HepG2 (cell line): ENCODE measurements around the gene IQCE. TPM values are rescaled to one million over a fixed set of nuclear protein-coding genes. Genes with fewer than 3 reads are reported as not detected.

Experiments used
- ATAC-seq: fragments of 200-7000 bp; cut with Tn5 transposase; 3 replicates; pipeline ENCODE4 v1.9.1; 2020; ENCODE audit warnings: mild to moderate bottlenecking, moderate library complexity
- BruUV-seq: library from RNA; stranded (reverse); fragments of 400-500 nt; replicated peaks from 2 replicates; lab custom pipeline; 2021; lab: Mats Ljungman, UMichigan
- CTCF ChIA-PET: fragments of 300-600 bp; formaldehyde crosslinking; extraction: SDS; loops from one replicate; lab custom pipeline; 2021; ENCODE audit warnings: low total read pairs, inconsistent platforms, low intra/inter-chr PET ratio; lab: Yijun Ruan, JAX
- POLR2A ChIA-PET: fragments of 350-600 bp; sonication (Branson Sonifier 250); formaldehyde crosslinking; loops from one replicate; lab custom pipeline; 2020; ENCODE audit warnings: antibody characterized with exemption, inconsistent platforms; lab: Yijun Ruan, JAX
- DNase-seq: peaks from one replicate; pipeline ENCODE4 v3.0.0-alpha.2; 2015; ENCODE audit warnings: low spot score
- FAIRE-seq: peaks from 3 replicates; lab custom pipeline; 2011; peaks lifted over from hg19 to GRCh38; lab: Jason Lieb, UNC
- H2AFZ ChIP-seq: one replicate; pipeline ENCODE4 v1.6.1; 2011; ENCODE audit warnings: low read length, inconsistent platforms
- H3K27ac ChIP-seq: fragments of 300-600 bp; 3 replicates; pipeline ENCODE4 v1.8.0; 2011; ENCODE audit warnings: mixed run types, mild to moderate bottlenecking, mixed read lengths, low read length, inconsistent platforms; ENCODE audit not compliant: insufficient read depth; ENCODE audit errors: extremely low read length
- H3K27me3 ChIP-seq, 2 experiments: fragments of 200-600 bp in 1 of 2; 2 replicates in 1 of 2; 3 replicates in 1 of 2; pipeline versions ENCODE4 v1.6.0 to v1.8.0; 2011; ENCODE audit warnings: low read length in 2 of 2, mild to moderate bottlenecking in 2 of 2, moderate library complexity in 2 of 2, inconsistent platforms in 1 of 2; ENCODE audit not compliant: insufficient read depth in 2 of 2, control insufficient read depth in 1 of 2
- H3K36me3 ChIP-seq, 2 experiments: fragments of 200-600 bp in 1 of 2; replicated peaks in 1 of 2; 2 replicates in 1 of 2; 3 replicates in 1 of 2; pipeline versions ENCODE4 v1.5.1 to v1.8.0; 2011; ENCODE audit warnings: low read length in 2 of 2, inconsistent platforms in 1 of 2; ENCODE audit not compliant: insufficient read depth in 2 of 2, control insufficient read depth in 1 of 2
- H3K4me1 ChIP-seq: 2 replicates; pipeline ENCODE4 v1.5.1; 2012; ENCODE audit warnings: low read length, inconsistent platforms; ENCODE audit not compliant: insufficient read depth
- H3K4me2 ChIP-seq: 2 replicates; pipeline ENCODE4 v1.6.0; 2011; ENCODE audit warnings: low read depth, low read length, inconsistent platforms
- H3K4me3 ChIP-seq, 3 experiments: fragments of 200-600 bp in 1 of 3; sonication (generic), shearing (Covaris generic) in 1 of 3; replicated peaks in 1 of 3; 2 replicates each; pipeline ENCODE4 v1.5.1; 2011 to 2016; ENCODE audit warnings: low read length in 3 of 3, inconsistent platforms in 2 of 3, low read depth in 2 of 3, mild to moderate bottlenecking in 2 of 3, control low read depth in 1 of 3, mixed read lengths in 1 of 3; ENCODE audit not compliant: insufficient read depth in 1 of 3
- H3K79me2 ChIP-seq: one replicate; pipeline ENCODE4 v1.6.1; 2011; ENCODE audit warnings: low read length, inconsistent platforms; ENCODE audit not compliant: insufficient read depth
- H3K9ac ChIP-seq: 2 replicates; pipeline ENCODE4 v1.6.0; 2011; ENCODE audit warnings: mild to moderate bottlenecking, low read depth, low read length, inconsistent platforms; ENCODE audit not compliant: insufficient read depth
- H3K9me3 ChIP-seq: 2 replicates; pipeline ENCODE4 v1.5.1; 2012; ENCODE audit warnings: mild to moderate bottlenecking, low read length
- H4K20me1 ChIP-seq: 2 replicates; pipeline ENCODE4 v1.6.0; 2011; ENCODE audit warnings: inconsistent platforms, mild to moderate bottlenecking, low read length, moderate library complexity; ENCODE audit not compliant: insufficient read depth
- ARHGAP35 ChIP-seq: sonication (generic); formaldehyde crosslinking; IDR thresholded peaks from 2 replicates; pipeline ENCODE4 v1.9.0; 2022; ENCODE audit warnings: mild to moderate bottlenecking, inconsistent platforms, moderate library complexity, missing genetic modification reagents, borderline replicate concordance
- ELF1 ChIP-seq: sonication (generic); formaldehyde crosslinking; IDR thresholded peaks from 2 replicates; pipeline ENCODE4 v1.4.0; 2020; ENCODE audit warnings: missing genetic modification reagents
- NCOA2 ChIP-seq: sonication (generic); formaldehyde crosslinking; IDR thresholded peaks from 2 replicates; pipeline ENCODE4 v1.8.0; 2022; ENCODE audit warnings: inconsistent platforms
- NFYC ChIP-seq: IDR thresholded peaks from 2 replicates; pipeline ENCODE4 v1.6.1; 2016; ENCODE audit warnings: missing genetic modification reagents, missing compliant biosample characterization
- PAX8 ChIP-seq: sonication (generic); formaldehyde crosslinking; IDR thresholded peaks from 2 replicates; pipeline ENCODE4 v1.8.0; 2022; ENCODE audit warnings: mild to moderate bottlenecking, missing genetic modification reagents, borderline replicate concordance
- PRPF4 ChIP-seq: fragments of 200-400 bp; formaldehyde crosslinking; IDR thresholded peaks from 2 replicates; pipeline ENCODE4 v1.6.1; 2016; ENCODE audit warnings: low read length, low read depth; ENCODE audit not compliant: poor library complexity, severe bottlenecking
- TOE1 ChIP-seq: sonication (generic); formaldehyde crosslinking; IDR thresholded peaks from 2 replicates; pipeline ENCODE4 v1.4.0; 2020; ENCODE audit warnings: mild to moderate bottlenecking, missing genetic modification reagents
- WGBS: methylation state at CpG from one replicate; pipeline ENCODE4 v1.1.6; 2017; ENCODE audit warnings: low lambda C conversion rate; 5-methylcytosine and 5-hydroxymethylcytosine counted together
- in situ Hi-C: cut with HindIII; loops from 2 replicates; pipeline ENCODE4 v1.10.0; 2017; ENCODE audit warnings: low pct_unique_long_range_greater_than_20kb; ENCODE audit not compliant: extremely low pct_ligation_motif_present
- intact Hi-C: fragments of 100-400 bp; cut with micrococcal nuclease; formaldehyde crosslinking; loops from one replicate; pipeline ENCODE4 v1.10.0; 2022; ENCODE audit not compliant: unreplicated experiment
- polyA plus RNA-seq, 8 experiments: library from polyadenylated mRNA; depleted of rRNA in 3 of 8; stranded (reverse) in 7 of 8; unstranded in 1 of 8; fragments of >200 nt; fragmentation: Illumina TruSeq in 4 of 8; extraction: Trizol in 4 of 8; gene quantifications; 2 replicates each; pipeline versions ENCODE4 v1.2.1 to v1.2.3, GENCODE V29; 2011 to 2016; ENCODE audit warnings: low read depth in 4 of 8, missing spikeins in 1 of 8, mixed read lengths in 1 of 8; ENCODE audit not compliant: insufficient read depth in 1 of 8
- total RNA-seq, 5 experiments: library from RNA; depleted of rRNA; stranded (reverse); fragments of >200 nt; fragmentation: Illumina TruSeq; extraction: Trizol; gene quantifications; 2 replicates each; pipeline ENCODE4 v1.2.3, GENCODE V29; 2016; ENCODE audit warnings: low read depth in 1 of 5
- TF ChIP-seq, protein P1 (sequence below): sonication (generic); formaldehyde crosslinking; IDR thresholded peaks from 2 replicates; pipeline ENCODE4 v1.4.0; 2020; ENCODE audit warnings: missing genetic modification reagents, borderline replicate concordance
- TF ChIP-seq, protein P2 (sequence below): sonication (generic); formaldehyde crosslinking; conservative IDR thresholded peaks from 2 replicates; pipeline ENCODE4 v1.4.0; 2020; ENCODE audit warnings: missing genetic modification reagents
- TF ChIP-seq, protein P3 (sequence below): IDR thresholded peaks from 2 replicates; pipeline ENCODE4 v1.6.1; 2012; ENCODE audit warnings: inconsistent platforms
- TF ChIP-seq, protein P4 (sequence below): sonication (generic); formaldehyde crosslinking; IDR thresholded peaks from 2 replicates; pipeline ENCODE4 v1.5.0; 2020; ENCODE audit warnings: mild to moderate bottlenecking, missing genetic modification reagents

The IQCE gene
- total and polyA plus RNA-seq, 2 of the 13 experiments (the other 11 are each of a cell fraction or from before 2014, with no cell fraction given) = 1.5 to 2.5 TPM

DNA sequence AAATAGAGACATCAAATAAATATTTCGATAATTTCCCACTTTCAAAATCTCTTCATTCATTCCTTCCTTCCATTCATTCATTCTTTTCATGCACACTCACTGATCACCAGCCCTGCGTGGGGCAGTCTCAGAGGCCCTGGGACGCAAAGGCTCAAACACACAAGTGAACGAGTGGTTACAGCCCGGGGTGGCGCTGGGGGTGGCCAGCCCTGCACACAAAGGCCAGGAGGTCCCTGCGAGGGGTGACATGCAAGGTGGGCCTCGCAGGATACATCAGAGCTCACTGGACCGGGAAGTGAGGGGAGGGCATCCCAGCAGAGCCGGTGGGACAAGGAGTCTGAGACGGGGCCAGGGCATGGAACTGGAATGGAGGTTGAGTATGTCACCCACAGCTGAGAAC lies 43.1 kb downstream of the IQCE start (continued):
- TF ChIP-seq, protein P1, sequence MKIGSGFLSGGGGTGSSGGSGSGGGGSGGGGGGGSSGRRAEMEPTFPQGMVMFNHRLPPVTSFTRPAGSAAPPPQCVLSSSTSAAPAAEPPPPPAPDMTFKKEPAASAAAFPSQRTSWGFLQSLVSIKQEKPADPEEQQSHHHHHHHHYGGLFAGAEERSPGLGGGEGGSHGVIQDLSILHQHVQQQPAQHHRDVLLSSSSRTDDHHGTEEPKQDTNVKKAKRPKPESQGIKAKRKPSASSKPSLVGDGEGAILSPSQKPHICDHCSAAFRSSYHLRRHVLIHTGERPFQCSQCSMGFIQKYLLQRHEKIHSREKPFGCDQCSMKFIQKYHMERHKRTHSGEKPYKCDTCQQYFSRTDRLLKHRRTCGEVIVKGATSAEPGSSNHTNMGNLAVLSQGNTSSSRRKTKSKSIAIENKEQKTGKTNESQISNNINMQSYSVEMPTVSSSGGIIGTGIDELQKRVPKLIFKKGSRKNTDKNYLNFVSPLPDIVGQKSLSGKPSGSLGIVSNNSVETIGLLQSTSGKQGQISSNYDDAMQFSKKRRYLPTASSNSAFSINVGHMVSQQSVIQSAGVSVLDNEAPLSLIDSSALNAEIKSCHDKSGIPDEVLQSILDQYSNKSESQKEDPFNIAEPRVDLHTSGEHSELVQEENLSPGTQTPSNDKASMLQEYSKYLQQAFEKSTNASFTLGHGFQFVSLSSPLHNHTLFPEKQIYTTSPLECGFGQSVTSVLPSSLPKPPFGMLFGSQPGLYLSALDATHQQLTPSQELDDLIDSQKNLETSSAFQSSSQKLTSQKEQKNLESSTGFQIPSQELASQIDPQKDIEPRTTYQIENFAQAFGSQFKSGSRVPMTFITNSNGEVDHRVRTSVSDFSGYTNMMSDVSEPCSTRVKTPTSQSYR (CRISPR knock-in tag) = no peak
- TF ChIP-seq, protein P2, sequence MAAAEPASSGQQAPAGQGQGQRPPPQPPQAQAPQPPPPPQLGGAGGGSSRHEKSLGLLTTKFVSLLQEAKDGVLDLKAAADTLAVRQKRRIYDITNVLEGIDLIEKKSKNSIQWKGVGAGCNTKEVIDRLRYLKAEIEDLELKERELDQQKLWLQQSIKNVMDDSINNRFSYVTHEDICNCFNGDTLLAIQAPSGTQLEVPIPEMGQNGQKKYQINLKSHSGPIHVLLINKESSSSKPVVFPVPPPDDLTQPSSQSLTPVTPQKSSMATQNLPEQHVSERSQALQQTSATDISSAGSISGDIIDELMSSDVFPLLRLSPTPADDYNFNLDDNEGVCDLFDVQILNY (CRISPR knock-in tag) = no peak
- TF ChIP-seq, protein P3, sequence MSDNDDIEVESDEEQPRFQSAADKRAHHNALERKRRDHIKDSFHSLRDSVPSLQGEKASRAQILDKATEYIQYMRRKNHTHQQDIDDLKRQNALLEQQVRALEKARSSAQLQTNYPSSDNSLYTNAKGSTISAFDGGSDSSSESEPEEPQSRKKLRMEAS = no peak
- no peak for TF ChIP-seq PRPF4
- TF ChIP-seq TOE1 (CRISPR knock-in tag) = no peak

DNA sequence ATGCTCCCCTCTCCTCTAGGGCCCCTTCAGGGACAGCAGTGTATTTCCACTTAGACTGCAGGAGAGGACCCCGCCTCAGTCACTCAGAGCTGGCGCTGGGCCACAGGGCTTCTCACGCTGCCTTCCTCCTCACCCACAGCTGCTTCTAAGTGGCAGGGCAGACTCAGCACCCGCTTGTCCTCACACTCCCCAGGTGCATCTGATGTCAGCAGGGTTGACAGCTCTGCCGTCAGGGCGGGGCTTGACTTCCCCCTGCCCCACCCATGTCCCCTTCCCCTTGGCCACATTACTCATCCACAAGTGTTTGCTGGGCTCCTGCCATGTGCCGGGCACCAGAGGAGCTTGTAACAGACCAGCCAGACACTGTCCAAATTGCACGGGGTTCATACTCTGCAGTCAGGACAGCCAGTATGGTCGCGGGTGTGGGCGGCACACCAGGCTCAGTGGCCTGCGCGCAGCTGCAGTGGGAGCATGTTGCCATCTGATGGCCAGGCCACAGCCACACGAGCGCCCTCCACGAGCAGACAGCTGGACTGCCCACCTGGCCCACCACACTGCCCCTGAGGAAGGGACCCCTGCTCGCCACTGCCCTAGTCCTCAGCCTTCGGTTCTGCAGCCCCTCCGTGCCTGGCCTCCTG lies 43.7 kb downstream of the IQCE start:
- no peaks in the 10 kb centered on the region for H4K20me1 ChIP-seq
- no peaks in the 10 kb centered on the region for H3K79me2 ChIP-seq
- peaks cover 6% of the 10 kb centered on the region; the same call in 1 of the 2 replicates for H3K4me1 ChIP-seq
- ATAC-seq (no peak), FAIRE-seq (no peak), DNase-seq (no peak)
- no peak overlapping the region for H3K27ac ChIP-seq
- no peak overlapping the region for H2AFZ ChIP-seq
- no TSS peak for BruUV-seq
- H3K4me3 ChIP-seq = no peak overlapping the region
- intact Hi-C loops = no loop called here
- no peaks in the 10 kb centered on the region for H3K27me3 ChIP-seq
- CTCF ChIA-PET = no interaction called here
- no peak overlapping the region for H3K9ac ChIP-seq
- H3K36me3 ChIP-seq = no peaks in the 10 kb centered on the region
- WGBS = 85% methylated on average over 7 of the region's 19 CpGs
- H3K9me3 ChIP-seq = no peaks in the 10 kb centered on the region
- TF ChIP-seq, protein P4, sequence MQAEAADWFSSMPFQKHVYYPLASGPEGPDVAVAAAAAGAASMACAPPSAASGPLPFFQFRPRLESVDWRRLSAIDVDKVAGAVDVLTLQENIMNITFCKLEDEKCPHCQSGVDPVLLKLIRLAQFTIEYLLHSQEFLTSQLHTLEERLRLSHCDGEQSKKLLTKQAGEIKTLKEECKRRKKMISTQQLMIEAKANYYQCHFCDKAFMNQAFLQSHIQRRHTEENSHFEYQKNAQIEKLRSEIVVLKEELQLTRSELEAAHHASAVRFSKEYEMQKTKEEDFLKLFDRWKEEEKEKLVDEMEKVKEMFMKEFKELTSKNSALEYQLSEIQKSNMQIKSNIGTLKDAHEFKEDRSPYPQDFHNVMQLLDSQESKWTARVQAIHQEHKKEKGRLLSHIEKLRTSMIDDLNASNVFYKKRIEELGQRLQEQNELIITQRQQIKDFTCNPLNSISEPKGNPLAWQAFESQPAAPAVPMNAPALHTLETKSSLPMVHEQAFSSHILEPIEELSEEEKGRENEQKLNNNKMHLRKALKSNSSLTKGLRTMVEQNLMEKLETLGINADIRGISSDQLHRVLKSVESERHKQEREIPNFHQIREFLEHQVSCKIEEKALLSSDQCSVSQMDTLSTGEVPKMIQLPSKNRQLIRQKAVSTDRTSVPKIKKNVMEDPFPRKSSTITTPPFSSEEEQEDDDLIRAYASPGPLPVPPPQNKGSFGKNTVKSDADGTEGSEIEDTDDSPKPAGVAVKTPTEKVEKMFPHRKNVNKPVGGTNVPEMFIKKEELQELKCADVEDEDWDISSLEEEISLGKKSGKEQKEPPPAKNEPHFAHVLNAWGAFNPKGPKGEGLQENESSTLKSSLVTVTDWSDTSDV (CRISPR knock-in tag) = no peak
- TF ChIP-seq ELF1 (CRISPR knock-in tag) (no peak), NCOA2 (no peak), ARHGAP35 (CRISPR knock-in tag) (no peak), PAX8 (CRISPR knock-in tag) (no peak), NFYC (no peak)
- in situ Hi-C loops = no loop called here
- POLR2A ChIA-PET = interaction anchor here (0.6 kb wide), 1 partner anchor 13 kb away, joined by 3 read pairs; no protein-coding TSS in a partner anchor
- no peak overlapping the region for H3K4me2 ChIP-seq
